ENCODE data around the gene DNAI1.

GRCh38 chr9:34446951-34447350 lies 11.7 kb upstream of the DNAI1 start:
- TF ChIP-seq RAD21 (IDR thresholded peaks at IDR 0.05; ENCODE audit: low read length) (no peak), CTCF (conservative IDR thresholded peaks at IDR 0.05; ENCODE audit: low read depth, low read length) (no peak), POLR2A (IDR thresholded peaks at IDR 0.05; ENCODE audit: low read depth, low read length) (no peak), MAZ (IDR thresholded peaks at IDR 0.05; ENCODE audit: borderline replicate concordance, low read depth, low read length) (no peak), USF2 (IDR thresholded peaks at IDR 0.05; ENCODE audit: low read depth, low read length) (no peak), CHD1 (IDR thresholded peaks at IDR 0.05; ENCODE audit: low read depth, low read length) (no peak), SMC3 (IDR thresholded peaks at IDR 0.05; ENCODE audit: low read depth, low read length) (no peak), CEBPB (IDR thresholded peaks at IDR 0.05; ENCODE audit: low read depth, low read length) (no peak), RFX5 (IDR thresholded peaks at IDR 0.05; ENCODE audit: low read depth, low read length) (no peak), BHLHE40 (IDR thresholded peaks at IDR 0.05; ENCODE audit: low read depth, low read length) (no peak), MXI1 (IDR thresholded peaks at IDR 0.05; ENCODE audit: borderline replicate concordance, low read depth, low read length) (no peak), MAFK (IDR thresholded peaks at IDR 0.05; ENCODE audit: low read depth, low read length) (no peak)

All from IMR-90 (cell line).